Esophagus squamous epithelium (tissue), 4 donors: ENCODE measurements around the gene MED17.

ENCODE experiments used
- CTCF ChIP-seq, 6 experiments: fragments of 450-650 bp in 4 of 6; fragments of 200-600 bp in 2 of 6; sonication (generic) in 2 of 6; IDR thresholded peaks; one replicate each; pipeline ENCODE4 v1.5.1; 2016 to 2019; ENCODE audit warnings: antibody characterized with exemption in 6 of 6, mild to moderate bottlenecking in 4 of 6, moderate library complexity in 4 of 6
- POLR2A ChIP-seq, 4 donors: fragments of 450-650 bp; IDR thresholded peaks; one replicate each; pipeline ENCODE4 v1.6.1; 2017; ENCODE audit warnings: antibody characterized with exemption in 4 of 4, mild to moderate bottlenecking in 4 of 4, moderate library complexity in 3 of 4

DNA sequence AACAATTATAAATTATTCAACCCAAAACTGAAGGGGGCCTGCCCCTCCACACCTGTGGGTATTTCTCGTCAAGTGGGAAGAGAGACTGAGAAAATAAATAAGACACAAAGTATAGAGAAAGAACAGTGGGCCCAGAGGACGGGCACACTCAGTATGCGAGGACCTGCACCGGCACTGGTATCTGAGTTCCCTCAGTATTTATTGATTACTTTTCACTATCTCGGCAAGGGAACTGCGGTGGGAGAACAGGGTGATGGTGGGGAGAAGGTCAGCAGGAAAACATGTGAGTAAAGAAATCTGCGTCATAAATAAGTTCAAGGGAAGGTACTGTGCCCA, 39.4 kb upstream of the MED17 start:
- no peak for TF ChIP-seq CTCF (IDR thresholded peaks at IDR 0.05)
- TF ChIP-seq POLR2A (IDR thresholded peaks at IDR 0.05): no peak
